Activated naive CD8-positive, alpha-beta T cell treated with anti-CD3 and anti-CD28 coated beads, Interleukin-2, amount 10 ng/mL, durations not matched to agents 7 days and 5 days (primary cell): Measurements from ENCODE around the gene PSPC1. TPM values are rescaled to one million over a fixed set of nuclear protein-coding genes. Genes with fewer than 3 reads are reported as not detected.

ENCODE experiments used
- ATAC-seq: fragments of 150-1000 bp; cut with Tn5 transposase; one replicate; pipeline ENCODE4 v1.10.0; 2021; ENCODE audit warnings: low read depth, moderate library complexity
- POLR2A ChIA-PET: fragments of 350-600 bp; sonication (Branson Sonifier 250); formaldehyde crosslinking; loops from one replicate; lab custom pipeline; 2021; ENCODE audit warnings: antibody characterized with exemption; lab: Charles Lee
- DNase-seq: peaks from one replicate; pipeline ENCODE4 v3.0.0; 2021
- H3K27ac Mint-ChIP-seq: one replicate; pipeline ENCODE4 v1.8.0; 2022; ENCODE audit warnings: mild to moderate bottlenecking, mixed read lengths
- H3K27me3 Mint-ChIP-seq: one replicate; pipeline ENCODE4 v1.8.0; 2022; ENCODE audit warnings: mild to moderate bottlenecking, moderate library complexity, mixed read lengths
- H3K36me3 Mint-ChIP-seq: one replicate; pipeline ENCODE4 v1.8.0; 2021; ENCODE audit warnings: mild to moderate bottlenecking, mixed read lengths
- H3K4me1 Mint-ChIP-seq: one replicate; pipeline ENCODE4 v1.8.0; 2021; ENCODE audit warnings: mixed read lengths
- H3K4me3 Mint-ChIP-seq: one replicate; pipeline ENCODE4 v1.8.0; 2022; ENCODE audit warnings: mild to moderate bottlenecking, moderate library complexity, mixed read lengths
- H3K9me3 Mint-ChIP-seq: one replicate; pipeline ENCODE4 v1.8.0; 2021; ENCODE audit warnings: mixed read lengths
- total RNA-seq, 2 experiments: library from RNA; stranded (reverse); gene quantifications; one replicate each; pipeline ENCODE4 v1.2.3, GENCODE V29; 2021

PSPC1 gene
- total RNA-seq, 2 experiments from 2014 or later = 75.6 to 80.3 TPM

DNA sequence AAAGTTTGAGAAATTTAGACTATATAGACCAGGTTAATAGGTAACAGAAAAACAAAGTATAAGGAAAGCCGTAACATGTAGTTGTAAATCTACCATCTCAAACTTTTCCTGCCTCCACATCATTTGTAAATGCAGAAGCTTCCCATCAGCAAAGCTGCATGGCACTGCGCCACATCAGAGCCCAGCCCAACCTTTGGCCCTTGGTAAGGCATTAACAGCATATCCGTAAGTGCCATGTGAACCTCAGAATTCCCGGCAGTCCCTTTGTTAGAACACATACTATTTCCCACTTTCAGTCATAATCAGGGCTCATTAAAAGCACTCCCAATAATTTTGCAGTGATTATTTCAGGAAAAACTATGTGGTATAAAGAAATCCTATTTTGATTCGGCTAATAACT, 97.7 kb downstream of the PSPC1 start:
- no peaks in the 10 kb centered on the region for H3K27me3 Mint-ChIP-seq
- POLR2A ChIA-PET = no interaction called here
- peaks cover 11% of the 10 kb centered on the region for H3K4me1 Mint-ChIP-seq

DNA sequence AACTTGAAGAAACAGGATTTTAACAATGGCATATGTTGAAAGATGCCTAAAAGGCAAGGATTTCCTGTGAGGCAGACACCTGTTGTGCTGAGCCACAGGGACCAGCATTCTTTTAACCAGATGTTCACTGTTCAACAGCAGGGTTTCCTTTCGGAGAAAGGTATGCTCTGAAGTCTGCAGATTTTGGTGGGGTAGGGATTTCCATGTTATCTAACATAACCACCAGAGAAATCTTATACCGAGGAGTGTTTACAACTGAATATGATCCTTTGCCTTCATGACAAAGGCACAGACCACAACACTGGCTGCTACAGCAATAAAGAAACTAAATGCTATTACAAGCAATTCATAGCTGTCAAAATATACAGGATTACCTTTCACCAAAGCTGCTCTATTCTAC, 101.2 kb downstream of the PSPC1 start:
- DNase-seq (no peak), ATAC-seq (peak; percentile 66)
- POLR2A ChIA-PET = no interaction called here
- Mint-ChIP-seq H3K4me1 (peaks cover 15% of the 10 kb centered on the region), H3K36me3 (peaks cover 14% of the 10 kb centered on the region), H3K27me3 (no peaks in the 10 kb centered on the region), H3K9me3 (no peaks in the 10 kb centered on the region), H3K27ac (no peak overlapping the region), H3K4me3 (no peak overlapping the region)

More for the DNA sequence above, 97.7 kb downstream of the PSPC1 start:
- no peaks in the 10 kb centered on the region for H3K9me3 Mint-ChIP-seq
- DNase-seq (no peak), ATAC-seq (no peak)
- H3K4me3 Mint-ChIP-seq = no peak overlapping the region
- no peak overlapping the region for H3K27ac Mint-ChIP-seq
- H3K36me3 Mint-ChIP-seq = peaks cover 6% of the 10 kb centered on the region

DNA sequence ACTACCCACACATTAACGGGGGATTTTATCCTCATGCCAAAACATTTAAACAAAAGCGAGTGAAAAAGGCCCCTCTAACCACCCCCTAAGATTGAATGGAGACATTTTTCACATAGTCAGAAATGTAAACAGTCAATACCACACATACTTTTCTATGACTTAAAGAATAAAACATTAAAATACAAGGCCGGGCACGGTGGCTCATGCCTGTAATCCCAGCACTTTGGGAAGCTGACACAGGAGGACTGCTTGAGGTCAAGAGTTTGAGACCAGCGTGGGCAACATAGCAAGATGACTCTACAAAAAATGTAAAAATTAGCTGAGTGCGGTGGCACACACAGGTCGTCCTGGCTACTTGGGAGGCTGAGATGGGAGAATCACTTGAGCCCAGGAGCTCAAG, 102.0 kb downstream of the PSPC1 start:
- Mint-ChIP-seq H3K36me3 (peaks cover 16% of the 10 kb centered on the region), H3K27ac (no peak overlapping the region), H3K4me3 (no peak overlapping the region), H3K9me3 (no peaks in the 10 kb centered on the region), H3K27me3 (no peaks in the 10 kb centered on the region), H3K4me1 (peaks cover 15% of the 10 kb centered on the region)
- no peak for ATAC-seq
- no peak for DNase-seq
- POLR2A ChIA-PET = no interaction called here

DNA sequence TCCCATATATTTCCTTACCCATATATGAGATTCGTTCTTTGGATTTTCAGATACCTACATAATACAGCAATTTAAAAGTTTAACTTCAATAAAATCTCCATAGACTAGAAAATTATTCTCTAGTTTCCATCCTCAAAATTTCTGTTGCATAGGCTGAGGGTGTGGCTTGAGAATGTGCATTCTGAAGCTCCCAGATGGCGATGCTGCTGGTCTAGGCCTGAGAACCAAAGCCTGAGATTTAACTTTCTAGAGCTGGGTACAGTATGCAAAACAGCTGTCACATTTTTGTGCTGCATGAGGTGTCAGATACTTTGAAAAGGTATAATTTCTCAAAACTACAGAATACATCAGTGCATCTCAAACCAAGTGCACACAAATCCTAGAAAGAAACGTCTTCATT, 106.6 kb downstream of the PSPC1 start:
- Mint-ChIP-seq H3K27me3 (no peaks in the 10 kb centered on the region), H3K27ac (no peak overlapping the region), H3K9me3 (no peaks in the 10 kb centered on the region), H3K4me3 (no peak overlapping the region), H3K36me3 (peaks cover 26% of the 10 kb centered on the region), H3K4me1 (peaks cover 5% of the 10 kb centered on the region)
- POLR2A ChIA-PET = no interaction called here
- DNase-seq (no peak), ATAC-seq (no peak)

DNA sequence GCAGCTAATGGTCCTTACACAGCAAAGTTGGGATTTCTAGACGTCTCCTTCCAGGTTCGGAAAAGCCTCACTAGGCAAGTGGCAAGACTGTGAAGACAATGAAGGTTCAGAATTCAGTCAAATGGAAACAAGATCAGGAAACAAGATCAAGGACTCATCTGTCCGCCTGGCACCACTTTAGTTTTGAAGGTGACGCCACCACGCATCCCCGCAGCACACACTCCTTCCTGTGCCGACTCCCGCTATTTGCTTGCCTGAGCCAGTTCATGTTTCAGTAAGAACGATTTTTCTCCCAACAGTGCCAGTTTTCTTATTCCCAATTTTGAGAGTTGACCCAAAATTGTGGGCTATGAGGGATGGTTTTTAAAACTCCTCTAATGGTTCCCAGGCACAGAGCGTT, 107.8 kb downstream of the PSPC1 start:
- no peak for DNase-seq
- ATAC-seq = no peak
- no peaks in the 10 kb centered on the region for H3K9me3 Mint-ChIP-seq

GRCh38 chr13:19673473-19674430, 109.0 kb downstream of the PSPC1 start:
- Mint-ChIP-seq H3K4me1 (peaks cover 5% of the 10 kb centered on the region), H3K36me3 (peaks cover 30% of the 10 kb centered on the region), H3K27ac (peak overlapping the region; percentile 1), H3K9me3 (no peaks in the 10 kb centered on the region), H3K4me3 (no peak overlapping the region), H3K27me3 (no peaks in the 10 kb centered on the region)
- DNase-seq = no peak
- no peak for ATAC-seq
- POLR2A ChIA-PET = no interaction called here

More for the DNA sequence above, 107.8 kb downstream of the PSPC1 start:
- POLR2A ChIA-PET = no interaction called here
- Mint-ChIP-seq H3K36me3 (peaks cover 30% of the 10 kb centered on the region), H3K4me1 (peaks cover 5% of the 10 kb centered on the region), H3K4me3 (no peak overlapping the region), H3K27ac (no peak overlapping the region), H3K27me3 (no peaks in the 10 kb centered on the region)

DNA sequence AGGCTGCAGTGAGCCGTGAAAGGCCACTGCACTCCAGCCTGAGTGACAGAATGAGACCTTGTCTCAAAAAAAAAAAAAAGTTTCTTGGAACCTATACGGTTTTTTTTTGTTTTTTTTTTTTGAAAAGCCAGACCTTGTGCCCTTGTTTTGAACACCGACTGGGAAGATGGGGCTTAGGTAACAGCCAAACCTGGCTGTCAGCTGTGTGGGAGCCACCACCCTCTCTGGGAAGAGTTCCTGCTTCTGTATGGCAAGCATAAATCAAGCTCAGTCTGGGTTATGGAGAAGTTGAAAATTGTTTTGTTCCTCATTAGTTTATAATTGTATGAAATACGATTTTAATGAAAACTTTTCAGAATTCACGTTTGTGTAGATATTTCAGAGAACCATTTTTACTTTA, 109.8 kb downstream of the PSPC1 start:
- H3K36me3 Mint-ChIP-seq = peaks cover 37% of the 10 kb centered on the region
- DNase-seq (no peak), ATAC-seq (no peak)
- H3K27me3 Mint-ChIP-seq = no peaks in the 10 kb centered on the region
- POLR2A ChIA-PET = no interaction called here
- no peak overlapping the region for H3K4me3 Mint-ChIP-seq
- H3K9me3 Mint-ChIP-seq = no peaks in the 10 kb centered on the region
- H3K27ac Mint-ChIP-seq = no peak overlapping the region
- peaks cover 4% of the 10 kb centered on the region for H3K4me1 Mint-ChIP-seq

- DNase-seq (no peak), ATAC-seq (no peak)
- Mint-ChIP-seq H3K27me3 (no peaks in the 10 kb centered on the region), H3K27ac (no peak overlapping the region), H3K9me3 (no peaks in the 10 kb centered on the region), H3K4me3 (no peak overlapping the region), H3K4me1 (no peaks in the 10 kb centered on the region), H3K36me3 (peaks cover 36% of the 10 kb centered on the region)
- POLR2A ChIA-PET = no interaction called here
Observed at GRCh38 chr13:19670147-19670546, 112.6 kb downstream of the PSPC1 start.

- no peak for DNase-seq
- peaks cover 9% of the 10 kb centered on the region for H3K4me1 Mint-ChIP-seq
- ATAC-seq = no peak
- no peak overlapping the region for H3K4me3 Mint-ChIP-seq
- no peak overlapping the region for H3K27ac Mint-ChIP-seq
- POLR2A ChIA-PET = no interaction called here
- H3K36me3 Mint-ChIP-seq = peaks cover 40% of the 10 kb centered on the region
- H3K9me3 Mint-ChIP-seq = no peaks in the 10 kb centered on the region
- H3K27me3 Mint-ChIP-seq = no peaks in the 10 kb centered on the region
Observed at GRCh38 chr13:19668778-19669177, 114.0 kb downstream of the PSPC1 start.

- H3K27ac Mint-ChIP-seq = no peak overlapping the region
- H3K36me3 Mint-ChIP-seq = peaks cover 43% of the 10 kb centered on the region
- POLR2A ChIA-PET = no interaction called here
- H3K4me1 Mint-ChIP-seq = peaks cover 9% of the 10 kb centered on the region
- ATAC-seq (no peak), DNase-seq (no peak)
- no peak overlapping the region for H3K4me3 Mint-ChIP-seq
- no peaks in the 10 kb centered on the region for H3K27me3 Mint-ChIP-seq
- H3K9me3 Mint-ChIP-seq = no peaks in the 10 kb centered on the region
Observed at GRCh38 chr13:19665427-19665859, 117.3 kb downstream of the PSPC1 start.

DNA sequence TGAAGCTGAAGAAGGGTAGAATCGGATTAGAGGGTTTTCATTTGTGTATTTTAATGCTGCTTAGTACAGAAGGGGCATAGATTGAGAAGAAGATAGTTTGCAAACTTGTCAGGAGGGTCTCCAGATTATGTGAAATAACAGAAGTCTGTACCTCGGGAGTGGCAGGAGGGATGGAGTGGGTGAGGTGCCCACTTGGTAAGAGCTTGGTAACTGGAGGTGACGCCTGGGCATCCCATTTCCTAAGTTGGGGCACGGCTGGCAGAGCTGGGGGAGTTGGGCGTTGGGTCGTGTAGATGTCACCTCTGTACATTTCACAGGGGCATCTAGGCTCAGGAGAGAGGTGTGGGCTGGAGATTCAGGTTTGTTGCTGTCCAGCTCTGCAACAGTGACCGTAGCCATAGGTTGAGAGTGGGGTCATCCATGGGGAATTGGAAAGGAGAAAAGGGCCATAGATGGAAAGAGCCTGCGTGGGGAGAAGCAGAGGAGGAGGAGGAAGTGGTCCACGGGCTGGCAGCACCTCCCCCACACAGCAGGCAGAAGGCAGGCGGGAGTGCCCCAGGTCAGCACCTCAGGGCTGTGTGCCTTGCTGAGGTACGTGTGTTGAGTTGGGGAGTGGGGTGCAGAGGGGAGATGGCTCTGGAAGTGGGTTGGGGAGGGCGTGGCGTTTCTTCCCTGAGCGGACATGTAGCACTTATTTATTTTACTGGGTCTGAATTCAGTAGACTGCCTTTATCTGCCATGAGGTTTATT, 118.1 kb downstream of the PSPC1 start:
- Mint-ChIP-seq H3K27ac (peak overlapping the region; percentile 76), H3K27me3 (no peaks in the 10 kb centered on the region), H3K4me3 (no peak overlapping the region), H3K9me3 (no peaks in the 10 kb centered on the region), H3K4me1 (peaks cover 9% of the 10 kb centered on the region), H3K36me3 (peaks cover 41% of the 10 kb centered on the region)
- POLR2A ChIA-PET = no interaction called here
- DNase-seq (no peak), ATAC-seq (peak; percentile 39)

- Mint-ChIP-seq H3K27ac (no peak overlapping the region), H3K4me1 (peaks cover 9% of the 10 kb centered on the region), H3K9me3 (no peaks in the 10 kb centered on the region), H3K27me3 (no peaks in the 10 kb centered on the region), H3K36me3 (peaks cover 42% of the 10 kb centered on the region), H3K4me3 (no peak overlapping the region)
- no peak for DNase-seq
- POLR2A ChIA-PET = no interaction called here
- ATAC-seq = no peak
Observed at GRCh38 chr13:19663416-19663979, 119.2 kb downstream of the PSPC1 start.

DNA sequence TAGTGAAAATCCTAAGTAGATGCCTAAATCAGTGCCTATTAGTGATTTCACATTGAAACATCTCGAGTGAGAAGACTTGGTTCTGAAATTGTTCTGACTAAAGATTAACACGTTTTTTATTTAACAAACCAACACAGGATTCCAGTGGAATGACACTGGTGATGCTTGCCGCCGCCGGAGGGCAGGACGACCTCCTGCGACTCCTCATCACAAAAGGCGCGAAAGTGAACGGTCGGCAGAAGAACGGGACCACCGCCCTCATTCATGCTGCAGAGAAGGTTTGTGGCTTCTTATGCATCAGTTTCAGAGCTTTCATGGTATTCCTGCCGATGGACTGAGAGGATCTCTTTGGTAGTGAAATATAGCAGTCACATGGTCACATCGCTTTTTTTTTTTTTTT, 121.2 kb downstream of the PSPC1 start:
- no peak overlapping the region for H3K27ac Mint-ChIP-seq
- H3K36me3 Mint-ChIP-seq = peaks cover 32% of the 10 kb centered on the region

More for the DNA sequence above, 121.2 kb downstream of the PSPC1 start:
- DNase-seq = no peak
- no peak for ATAC-seq
- no peak overlapping the region for H3K4me3 Mint-ChIP-seq
- peaks cover 9% of the 10 kb centered on the region for H3K4me1 Mint-ChIP-seq
- POLR2A ChIA-PET = no interaction called here
- no peaks in the 10 kb centered on the region for H3K27me3 Mint-ChIP-seq
- H3K9me3 Mint-ChIP-seq = no peaks in the 10 kb centered on the region
